GM19455 (cell line): ENCODE data around the gene FPGS.
"Not testable (repeated sequence)": the region's sequence is repeated elsewhere in the genome, so short reads cannot be mapped to it uniquely, and the experiment has no call there.

ENCODE experiments used
- ATAC-seq: cut with Tn5 transposase; IDR thresholded peaks from one replicate; pipeline ENCODE4 v1.9.1; 2021; ENCODE audit not compliant: unreplicated experiment

Gene FPGS

GRCh38 chr9:127802576-127803443 is at the start of gene FPGS:
Gene FPGS (plus strand): TSS chr9:127802882. CDS start chr9:127802925, 43 bp downstream.
- peak; percentile 67 for ATAC-seq

GRCh38 chr9:127753148-127753547 is 49.5 kb upstream of the FPGS start:
- no peak for ATAC-seq

DNA sequence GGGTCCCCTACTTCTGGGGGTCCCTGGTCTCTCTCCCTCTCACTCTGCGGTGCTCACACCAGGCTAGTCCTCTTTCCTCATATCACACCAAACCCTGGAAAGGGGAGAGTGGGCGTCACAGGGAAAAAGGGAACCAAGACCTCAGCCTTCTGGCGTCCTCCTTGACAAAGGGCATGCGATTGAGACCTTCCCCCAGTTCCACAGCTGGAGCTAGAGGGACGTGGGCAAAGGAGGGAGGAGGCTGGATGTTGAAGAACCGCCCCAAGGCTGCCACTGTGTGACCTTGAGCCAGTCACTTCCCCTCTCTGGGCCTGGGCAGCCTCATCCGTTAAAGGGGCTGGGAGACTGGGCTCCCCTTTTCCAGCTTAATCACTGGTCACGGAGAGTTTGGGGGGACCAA is 49.1 kb upstream of the FPGS start:
- no peak for ATAC-seq

GRCh38 chr9:127754099-127755060 is 48.3 kb upstream of the FPGS start:
- ATAC-seq = no peak

GRCh38 chr9:127755061-127756060 is 47.3 kb upstream of the FPGS start:
- ATAC-seq = no peak

DNA sequence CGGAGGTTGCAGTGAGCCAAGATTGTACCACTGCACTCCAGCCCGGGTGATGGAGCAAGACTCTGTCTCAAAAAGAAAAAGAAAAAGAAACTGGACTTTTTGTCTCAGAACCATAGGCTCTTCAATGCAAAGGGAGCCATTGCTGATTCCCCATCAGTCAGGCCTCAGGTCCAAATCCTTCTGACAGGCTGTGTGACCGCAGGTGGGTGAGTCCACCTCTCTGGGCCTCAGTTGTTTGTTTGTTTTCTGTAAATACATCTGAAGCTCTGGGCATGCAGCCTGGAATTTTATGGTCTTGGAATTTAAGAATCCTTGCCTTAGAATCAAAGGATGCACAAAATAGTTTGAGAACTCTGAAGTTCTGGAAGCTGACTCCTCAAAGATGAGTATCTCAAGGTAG is 46.4 kb upstream of the FPGS start:
- ATAC-seq = no peak

DNA sequence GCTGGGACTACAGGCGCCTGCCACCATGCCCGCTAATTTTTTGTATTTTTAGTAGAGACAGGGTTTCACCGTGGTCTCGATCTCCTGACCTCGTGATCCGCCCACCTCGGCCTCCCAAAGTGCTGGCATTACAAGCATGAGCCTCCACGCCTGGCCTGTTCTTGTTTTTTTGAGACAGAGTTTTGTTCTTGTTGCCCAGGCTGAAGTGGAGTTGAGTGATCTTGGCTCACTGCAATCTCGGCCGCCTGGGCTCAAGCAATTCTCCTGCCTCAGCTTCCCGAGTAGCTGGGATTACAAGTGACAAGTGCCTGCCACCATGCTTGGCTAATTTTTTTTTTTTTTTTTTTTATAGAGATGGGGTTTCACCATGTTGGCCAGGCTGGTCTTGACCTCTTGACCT is 45.9 kb upstream of the FPGS start:
- ATAC-seq = not testable (repeated sequence)

DNA sequence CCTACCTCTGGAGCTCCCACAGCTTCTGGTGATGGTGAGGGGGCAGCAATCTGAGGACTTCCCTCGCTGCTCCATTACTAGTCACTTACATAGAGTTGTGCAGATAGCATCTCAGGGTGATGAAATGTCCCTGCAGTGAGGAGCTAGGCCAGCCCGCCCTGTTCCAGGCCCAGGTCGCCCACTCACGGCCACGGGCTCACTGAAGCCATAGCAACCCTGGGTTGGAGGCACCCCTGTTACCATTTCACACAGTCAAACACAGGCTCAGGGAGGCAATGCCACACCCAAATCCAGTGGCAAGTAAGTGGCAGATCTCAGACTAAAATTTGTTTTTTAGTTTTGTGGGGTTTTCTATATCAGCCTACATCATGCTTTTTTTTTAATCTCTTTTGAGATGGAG is 43.8 kb upstream of the FPGS start:
- no peak for ATAC-seq

- no peak for ATAC-seq
Measured at GRCh38 chr9:127761061-127761460, 41.6 kb upstream of the FPGS start.

- ATAC-seq = no peak
Measured at GRCh38 chr9:127761491-127761956, 41.2 kb upstream of the FPGS start.

GRCh38 chr9:127762111-127762676 is 40.5 kb upstream of the FPGS start:
- ATAC-seq = no peak

DNA sequence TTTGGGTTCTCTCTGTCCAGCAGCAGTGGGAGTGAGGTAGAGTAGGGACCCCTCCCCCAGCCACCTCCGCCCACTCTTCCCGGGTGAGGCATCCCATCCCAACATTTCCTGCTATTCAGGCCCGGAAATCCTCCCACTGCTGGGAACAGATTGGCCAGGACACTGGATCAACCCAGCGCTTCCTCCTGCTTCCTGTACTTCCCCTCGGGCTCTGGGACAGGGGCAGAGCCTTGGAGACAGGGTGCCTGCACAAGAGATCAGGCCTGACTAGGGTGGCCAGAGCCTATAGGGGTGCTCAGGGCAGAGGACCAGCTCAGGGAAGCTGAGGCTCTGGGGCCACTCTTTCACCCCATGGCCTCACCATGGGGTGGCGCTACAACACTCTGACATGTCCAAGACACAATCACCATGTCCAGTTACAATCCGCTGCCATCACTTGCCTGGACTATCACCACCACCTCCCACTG is 38.7 kb upstream of the FPGS start:
- ATAC-seq = no peak

GRCh38 chr9:127765418-127765817 is 37.3 kb upstream of the FPGS start:
- no peak for ATAC-seq

GRCh38 chr9:127767410-127767809 is 35.3 kb upstream of the FPGS start:
- no peak for ATAC-seq

GRCh38 chr9:127767909-127768331 is 34.8 kb upstream of the FPGS start:
- ATAC-seq = no peak

DNA sequence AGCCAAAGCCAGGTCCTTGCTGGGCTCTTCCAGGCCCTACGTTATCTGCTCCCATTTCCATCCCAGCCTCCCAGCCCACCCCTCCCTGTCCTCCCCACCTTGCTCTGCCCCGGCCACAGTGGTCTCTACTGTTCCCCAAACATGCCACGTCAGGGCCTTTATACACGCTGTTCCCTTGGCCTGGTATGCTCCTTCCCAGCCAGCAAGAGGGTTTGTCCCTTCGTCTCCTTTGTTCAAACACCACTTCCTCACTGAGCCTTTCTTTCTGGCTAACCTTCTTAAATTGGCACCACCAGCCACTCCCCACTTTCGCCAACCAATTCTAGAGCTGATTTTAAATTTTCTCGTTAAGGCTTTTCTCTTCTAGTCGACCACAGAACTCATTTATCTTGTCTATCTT is 34.0 kb upstream of the FPGS start:
- ATAC-seq = no peak

- ATAC-seq = no peak
Measured at GRCh38 chr9:127769101-127769500, 33.6 kb upstream of the FPGS start.

GRCh38 chr9:127769929-127770582 is 32.6 kb upstream of the FPGS start:
- ATAC-seq = no peak

DNA sequence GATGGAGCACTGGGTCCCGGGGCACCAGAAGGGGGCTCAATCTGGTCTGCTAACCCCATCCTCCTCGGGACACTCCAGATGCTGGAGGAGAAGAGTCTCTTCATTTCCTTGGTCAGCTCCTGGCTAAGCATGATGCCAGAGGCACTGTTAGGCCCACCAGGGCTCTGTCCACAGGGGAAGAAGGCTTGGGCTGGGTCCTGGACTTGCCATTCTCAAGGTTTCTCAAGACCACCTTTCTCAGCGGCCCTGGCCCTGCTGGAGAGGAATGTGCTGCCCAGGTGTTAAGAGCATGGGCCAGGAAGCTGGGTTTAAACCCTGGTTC is 32.1 kb upstream of the FPGS start:
- ATAC-seq = no peak
